HL-60/S4 treated with retinoic acid at 250 ng/mL for 4 days and 3 days (cell line): ENCODE results near the gene PFKFB2.
"Not testable (repeated sequence)": the region's sequence is repeated elsewhere in the genome, so short reads cannot be mapped to it uniquely, and the experiment has no call there.

Experiments used
- in situ Hi-C: fragments of 300-500 bp; cut with MboI; formaldehyde crosslinking; loops from 2 replicates; pipeline ENCODE4 v1.7.0; 2022; ENCODE audit warnings: low sequenced_read_pairs

Gene PFKFB2

GRCh38 chr1:207036865-207037264 is 16.2 kb upstream of the PFKFB2 start:
- in situ Hi-C loops: no loop called here

DNA sequence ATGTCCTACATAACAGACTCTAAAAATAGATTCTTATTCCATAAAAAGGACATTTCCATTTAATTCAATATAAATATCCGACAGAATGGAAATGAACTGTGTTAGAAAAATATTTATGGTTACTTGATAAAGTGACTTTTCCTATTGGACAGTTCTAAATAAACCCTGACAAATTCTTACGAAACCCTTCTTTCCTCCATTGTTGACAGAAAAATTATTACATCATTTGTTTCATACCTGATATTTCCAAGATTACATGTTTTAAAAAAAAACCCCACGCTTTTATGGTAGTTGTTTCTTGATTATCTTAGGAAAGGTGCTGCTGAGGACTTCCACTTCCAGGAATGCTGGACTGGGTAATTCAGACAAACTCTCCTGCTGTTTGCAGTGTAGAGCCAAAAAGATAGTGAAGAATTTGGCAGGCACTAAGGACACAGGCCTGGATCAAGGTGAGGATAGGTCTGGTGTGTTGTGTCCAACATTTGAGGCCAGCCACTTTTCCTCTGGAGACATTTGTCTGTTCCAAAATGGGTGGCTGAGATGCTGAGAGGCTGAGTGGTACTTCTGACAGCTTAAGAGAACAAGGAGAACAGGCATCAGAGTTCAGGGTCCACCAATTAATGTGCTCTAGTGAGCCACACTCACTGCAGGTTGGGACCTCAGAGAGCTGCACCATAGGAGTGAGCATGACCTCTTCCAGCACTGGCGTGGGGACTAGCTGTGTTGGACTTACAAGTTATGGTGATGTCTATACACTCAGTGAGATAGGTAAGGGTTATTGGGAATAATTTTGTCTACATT is 13.5 kb upstream of the PFKFB2 start:
- in situ Hi-C loops: no loop called here

- in situ Hi-C loops: no loop called here
Measured at GRCh38 chr1:207040181-207040533, 12.9 kb upstream of the PFKFB2 start.

- in situ Hi-C loops: not testable (repeated sequence)
Measured at GRCh38 chr1:207041397-207041796, 11.7 kb upstream of the PFKFB2 start.

GRCh38 chr1:207045453-207045852 is 7.6 kb upstream of the PFKFB2 start:
- in situ Hi-C loops: no loop called here

DNA sequence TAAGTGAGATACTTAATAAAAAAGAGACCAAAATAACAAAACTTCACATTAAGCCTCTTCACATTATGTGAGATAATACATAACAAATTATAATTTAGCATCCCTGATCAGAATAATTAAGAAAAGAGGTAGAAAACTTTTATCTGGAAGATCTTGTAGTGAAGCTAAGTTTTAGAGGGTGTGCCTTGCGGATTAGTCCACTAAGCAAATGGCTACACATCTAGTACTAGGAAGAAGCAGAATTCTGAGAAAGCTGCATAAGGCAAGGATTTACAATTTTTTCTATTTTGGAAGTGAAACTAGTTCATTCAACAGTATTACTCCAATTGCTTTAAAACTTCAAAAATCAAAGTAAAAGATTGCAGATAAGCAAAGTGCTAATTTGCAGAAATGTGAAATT is 5.6 kb upstream of the PFKFB2 start:
- in situ Hi-C loops: no loop called here

DNA sequence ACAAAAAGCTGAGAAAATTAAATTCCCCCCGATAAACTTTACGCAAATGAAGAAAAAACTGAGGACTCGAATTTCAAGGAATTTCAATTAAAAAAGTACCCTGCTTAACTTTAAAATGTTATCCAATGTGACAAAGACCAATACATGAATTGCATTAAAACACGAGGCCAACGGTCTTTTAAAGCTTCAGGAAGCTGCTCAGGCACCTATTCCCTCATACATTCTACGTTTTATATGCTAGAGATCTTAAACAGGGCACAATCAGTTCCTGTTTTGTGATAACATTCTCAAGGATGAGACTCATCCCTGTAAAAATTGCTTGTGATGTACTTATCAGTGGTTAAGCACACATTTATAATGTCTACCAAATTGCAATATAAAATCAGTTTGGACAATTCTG is 5.0 kb upstream of the PFKFB2 start:
- in situ Hi-C loops: no loop called here

- in situ Hi-C loops: no loop called here
Measured at GRCh38 chr1:207049054-207049453, 4.0 kb upstream of the PFKFB2 start.

- in situ Hi-C loops: no loop called here
Measured at GRCh38 chr1:207049514-207049913, 3.6 kb upstream of the PFKFB2 start.

- in situ Hi-C loops: no loop called here
Measured at GRCh38 chr1:207049974-207050391, 3.1 kb upstream of the PFKFB2 start.

DNA sequence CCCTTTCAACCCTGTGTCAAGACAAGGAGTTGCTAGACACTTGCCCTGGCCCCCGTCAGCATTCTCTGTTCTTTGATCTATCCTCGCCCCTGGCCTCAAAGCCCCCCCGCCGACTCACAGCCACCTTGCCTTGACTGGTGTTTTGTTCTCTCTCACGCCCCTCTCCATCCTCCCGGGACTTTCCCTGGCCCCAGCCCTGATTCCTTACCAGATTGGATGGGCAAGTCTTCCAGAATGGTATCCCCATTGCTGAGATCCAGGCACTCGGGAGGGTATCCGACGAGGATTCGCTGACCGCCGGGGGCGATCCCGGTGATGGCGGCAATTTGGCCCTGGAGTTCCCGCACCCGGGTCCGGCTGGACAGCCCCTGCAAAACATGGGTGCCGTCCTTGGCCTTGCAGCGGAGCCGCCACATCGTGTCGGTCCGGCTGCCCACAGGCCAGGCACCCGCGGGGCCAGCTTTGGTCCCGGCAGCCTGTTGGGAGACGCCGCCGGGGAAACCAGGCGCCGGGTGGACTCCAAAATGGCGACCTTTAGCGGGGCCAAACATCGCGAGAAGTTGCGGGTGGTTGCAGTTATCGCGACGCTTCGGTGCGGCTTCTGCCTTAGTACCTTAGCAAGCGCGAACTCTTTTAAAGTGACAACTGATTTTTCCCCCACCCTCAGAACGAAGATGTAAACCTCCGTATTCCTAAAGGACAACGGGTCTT is 2.4 kb upstream of the PFKFB2 start:
- in situ Hi-C loops: no loop called here

GRCh38 chr1:207051191-207051943 is 1.7 kb upstream of the PFKFB2 start, which contains the start of gene YOD1:
Gene YOD1 (minus strand): TSS chr1:207051208. CDS start chr1:207051030, 178 bp downstream.
- in situ Hi-C loops: no loop called here

- in situ Hi-C loops: no loop called here
Measured at GRCh38 chr1:207054491-207054890, 1.4 kb downstream of the PFKFB2 start.

DNA sequence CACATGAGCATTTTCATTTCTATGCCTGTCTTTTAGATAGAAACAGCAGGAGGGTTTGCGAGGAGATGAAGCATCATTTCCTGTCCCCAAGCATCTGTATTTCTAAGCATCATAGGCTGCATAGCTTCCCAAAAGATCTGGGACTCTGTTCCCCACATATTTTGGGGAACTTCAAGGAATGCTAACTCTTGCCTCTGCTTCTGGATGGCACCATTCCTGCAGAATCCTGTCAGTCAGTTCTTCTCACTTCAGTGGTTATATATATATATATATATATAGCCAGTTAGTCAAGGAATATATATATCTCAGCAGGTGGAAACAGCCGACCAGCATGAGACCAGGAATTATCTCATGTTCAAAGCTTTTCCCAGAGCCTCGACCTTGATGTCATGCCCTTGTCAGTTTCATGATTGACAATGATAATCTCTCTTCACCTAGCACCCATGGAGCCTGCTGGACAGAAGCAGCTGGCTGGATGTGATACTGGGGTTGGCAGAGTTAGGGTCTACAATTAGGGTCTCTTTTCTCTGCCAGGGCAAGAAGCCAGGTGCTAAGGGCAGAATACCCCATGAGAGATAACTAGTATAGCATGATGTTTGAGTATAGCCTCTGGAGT is 2.4 kb downstream of the PFKFB2 start:
- in situ Hi-C loops: no loop called here

- in situ Hi-C loops: no loop called here
Measured at GRCh38 chr1:207056673-207057072, 3.6 kb downstream of the PFKFB2 start.

DNA sequence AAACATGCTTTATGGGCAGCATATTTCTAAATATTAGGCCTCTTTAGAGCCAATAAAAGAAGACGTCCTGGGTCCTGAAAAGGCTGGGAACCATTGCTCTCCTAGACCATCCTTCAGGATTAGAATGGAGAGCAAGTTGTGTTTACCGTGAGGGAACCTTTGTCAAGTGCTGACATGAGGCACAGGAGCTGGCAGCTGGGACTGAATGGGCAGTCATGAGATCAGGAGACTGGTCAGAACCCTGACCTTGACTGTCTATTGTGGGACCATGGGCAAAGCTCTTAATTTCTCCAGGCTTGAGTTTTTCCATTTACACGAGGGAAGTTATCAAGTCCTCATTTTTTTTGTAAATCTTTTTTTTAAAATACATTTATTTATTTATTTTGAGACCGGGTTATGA is 5.2 kb downstream of the PFKFB2 start:
- in situ Hi-C loops: no loop called here

- in situ Hi-C loops: no loop called here
Measured at GRCh38 chr1:207058878-207059867, 6.1 kb downstream of the PFKFB2 start.

- in situ Hi-C loops: no loop called here
Measured at GRCh38 chr1:207059881-207060280, 6.8 kb downstream of the PFKFB2 start.

DNA sequence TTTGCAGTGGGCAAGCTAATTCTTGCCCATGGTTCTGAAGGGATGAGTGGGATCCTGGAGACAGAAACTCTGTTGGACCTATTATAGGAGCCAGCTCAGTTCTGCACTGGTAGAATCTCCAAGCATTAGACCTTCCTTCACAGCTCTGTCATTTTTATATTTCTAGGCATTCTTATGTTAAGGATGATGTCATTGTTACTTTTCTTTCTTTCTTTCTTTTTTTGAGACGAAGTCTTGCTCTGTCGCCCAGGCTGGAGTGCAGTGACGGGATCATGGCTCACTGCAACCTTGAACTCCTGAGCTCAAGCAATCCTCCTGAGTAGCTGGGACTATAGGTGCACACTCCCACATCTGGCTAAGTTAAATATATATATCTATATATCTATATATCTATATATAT is 7.5 kb downstream of the PFKFB2 start:
- in situ Hi-C loops: no loop called here

GRCh38 chr1:207062058-207062457 is 9.0 kb downstream of the PFKFB2 start:
- in situ Hi-C loops: no loop called here
